Loucy (cell line): Measurements from ENCODE around the gene PEAK1.

Source experiments
- CTCF ChIP-seq: fragments of 200-600 bp; sonication (generic); conservative IDR thresholded peaks from 2 replicates; pipeline ENCODE4 v1.5.1; 2014; ENCODE audit warnings: mild to moderate bottlenecking, antibody characterized with exemption, low read length
- EZH2phosphoT487 ChIP-seq: fragments of 200-600 bp; IDR thresholded peaks from 2 replicates; pipeline ENCODE4 v1.6.1; 2018; ENCODE audit warnings: antibody characterized with exemption, mild to moderate bottlenecking, moderate library complexity, borderline replicate concordance

- TF ChIP-seq CTCF (no peak), EZH2phosphoT487 (no peak)
Measured at GRCh38 chr15:77076323-77076915, 343.5 kb downstream of the PEAK1 start.
